GM18870 (cell line): ENCODE results near the gene CLIP3.
"Not testable (repeated sequence)": the region's sequence is repeated elsewhere in the genome, so short reads cannot be mapped to it uniquely, and the experiment has no call there.

ENCODE experiments used
- ATAC-seq: cut with Tn5 transposase; IDR thresholded peaks from one replicate; pipeline ENCODE4 v1.9.1; 2021; ENCODE audit warnings: moderate library complexity; ENCODE audit not compliant: unreplicated experiment

Gene CLIP3

DNA sequence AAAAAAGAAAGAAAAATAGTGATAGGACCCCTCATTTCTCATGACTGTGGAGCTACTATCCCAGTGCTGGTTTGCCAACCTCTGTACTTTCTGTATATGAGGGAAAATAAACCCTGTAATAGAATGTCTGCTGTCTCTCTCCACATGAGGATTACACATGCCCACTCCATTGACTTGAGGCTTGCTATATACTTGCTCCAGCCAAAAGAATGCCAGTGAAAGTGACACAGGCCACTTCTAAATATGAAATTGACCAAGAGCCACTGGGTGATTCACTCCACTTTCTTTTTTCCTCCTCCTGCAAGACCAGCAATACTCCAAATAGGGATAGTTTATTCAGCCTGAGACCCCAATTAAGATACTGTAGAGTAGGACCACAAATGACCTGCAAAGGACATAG, 15.2 kb upstream of the CLIP3 start:
- ATAC-seq = no peak

DNA sequence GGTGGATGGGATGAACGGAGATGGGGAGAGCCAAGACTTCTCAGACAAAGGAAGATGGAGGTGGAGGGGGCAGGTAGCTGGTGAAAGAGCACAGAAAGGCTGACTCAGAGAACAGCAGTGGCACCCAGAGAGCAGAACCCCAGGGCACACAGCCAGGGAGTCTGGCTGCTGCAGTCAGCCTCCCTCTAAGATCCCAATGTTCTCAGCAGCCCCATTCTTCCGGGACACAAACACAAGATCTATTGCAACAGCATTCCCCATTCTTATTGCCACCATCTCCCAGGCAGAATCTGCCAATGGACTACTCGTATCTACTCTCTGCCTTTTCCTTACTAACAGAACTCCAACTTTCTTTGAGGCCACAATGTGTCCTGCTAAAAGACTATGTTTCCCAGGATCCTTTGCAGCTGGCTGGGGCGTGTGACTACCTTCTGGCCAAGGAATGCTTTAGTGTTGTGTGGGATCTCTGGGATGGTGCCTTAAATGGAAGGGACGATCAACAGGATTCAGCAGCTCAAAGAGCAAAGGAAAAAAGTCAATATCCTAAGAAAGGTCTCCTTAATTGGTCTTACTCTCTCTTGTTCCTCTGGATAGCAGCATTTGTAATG, 13.9 kb upstream of the CLIP3 start:
- ATAC-seq = no peak

DNA sequence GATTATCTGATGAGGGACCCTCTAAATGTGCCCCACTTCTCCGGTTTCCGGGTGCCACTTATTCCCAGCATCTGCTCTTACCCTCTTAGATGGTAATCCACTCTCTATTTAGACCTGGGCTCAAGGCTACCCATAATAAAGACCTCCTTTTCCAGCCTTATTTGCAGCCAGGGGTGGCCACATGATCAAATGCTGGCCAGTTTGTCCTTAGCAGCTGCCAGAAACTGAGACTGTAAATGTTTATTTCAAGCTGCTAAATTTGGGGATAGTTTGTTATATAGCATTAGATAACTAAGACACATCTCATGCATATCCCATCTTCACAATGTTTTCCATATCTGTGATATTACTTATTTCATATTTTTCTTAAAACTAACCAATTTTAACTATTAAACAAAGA, 11.3 kb upstream of the CLIP3 start:
- no peak for ATAC-seq

DNA sequence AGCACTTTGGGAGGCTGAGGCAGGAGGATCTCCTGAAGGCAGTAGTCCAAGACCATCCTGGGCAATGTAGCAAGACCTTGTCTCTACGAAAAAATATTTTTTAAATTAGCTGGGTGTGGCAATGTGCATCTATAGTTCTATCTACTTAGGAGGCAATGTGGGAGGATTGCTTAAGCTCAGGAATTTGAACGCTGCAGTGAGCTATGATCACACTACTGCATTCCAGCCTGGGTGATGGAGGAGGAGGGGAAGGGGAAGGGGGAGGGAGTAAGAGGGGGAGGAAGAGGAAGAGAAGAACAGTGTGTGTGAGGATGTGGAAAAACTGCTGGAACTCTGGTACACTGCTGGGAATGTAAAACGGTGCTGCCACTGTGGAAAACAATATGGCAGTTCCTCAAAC, 9.2 kb upstream of the CLIP3 start:
- no peak for ATAC-seq

DNA sequence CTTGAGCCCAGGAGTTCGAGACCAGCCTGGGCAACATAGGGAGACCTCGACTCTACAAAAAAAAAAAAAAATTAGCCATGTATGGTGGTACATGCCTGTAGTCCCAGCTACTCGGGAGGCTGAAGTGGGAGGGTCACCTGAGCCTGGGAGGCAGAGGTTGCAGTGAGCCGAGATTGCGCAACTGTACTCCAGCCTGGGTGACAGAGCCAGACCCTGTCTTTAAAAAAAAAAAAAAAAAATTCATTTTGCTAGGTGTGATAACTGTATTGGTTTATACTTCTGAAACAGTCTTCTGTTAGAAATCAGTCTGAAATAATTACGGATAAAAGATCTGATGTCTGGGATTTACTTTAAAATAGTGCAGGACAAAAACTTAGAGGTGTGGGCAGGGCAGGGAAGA, 8.4 kb upstream of the CLIP3 start:
- not testable (repeated sequence) for ATAC-seq

DNA sequence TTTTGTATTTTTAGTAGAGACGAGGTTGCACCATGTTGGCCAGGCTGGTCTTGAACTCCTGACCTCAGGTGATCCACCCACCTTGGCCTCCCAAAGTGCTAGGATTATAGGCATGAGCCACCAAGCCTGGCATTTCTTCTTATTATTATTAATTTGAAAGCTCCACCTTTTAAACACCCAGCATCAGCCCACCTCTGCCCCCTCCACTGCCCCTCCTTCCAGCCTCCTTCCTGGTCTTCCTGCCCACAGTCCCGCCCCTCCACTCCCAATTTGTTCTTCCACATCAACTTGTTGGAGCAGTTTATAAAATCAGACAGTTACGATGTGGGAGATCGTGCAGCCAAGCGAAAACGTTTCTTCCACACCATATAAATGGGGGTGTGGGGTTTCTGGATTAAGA, 7.8 kb upstream of the CLIP3 start:
- no peak for ATAC-seq

DNA sequence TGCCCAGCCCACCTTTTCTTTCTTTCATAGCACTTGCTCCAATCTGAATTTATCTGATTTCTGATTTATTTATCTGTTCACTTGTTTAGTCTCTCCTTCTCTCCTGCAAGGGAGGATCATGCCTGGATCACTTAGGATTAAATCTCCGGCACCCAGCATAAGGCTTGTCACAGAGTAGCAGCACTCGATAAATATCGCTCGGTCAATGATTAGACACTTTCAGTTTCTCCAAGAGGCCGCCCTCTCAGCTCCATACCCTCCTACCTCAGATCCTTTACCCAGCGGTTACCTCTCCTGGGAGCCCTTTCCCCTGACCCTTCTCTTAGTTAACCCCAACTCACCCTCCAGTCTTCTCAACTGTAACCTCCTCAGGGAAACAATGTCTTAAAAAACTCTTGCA, 1.4 kb downstream of the CLIP3 start:
- ATAC-seq = no peak

DNA sequence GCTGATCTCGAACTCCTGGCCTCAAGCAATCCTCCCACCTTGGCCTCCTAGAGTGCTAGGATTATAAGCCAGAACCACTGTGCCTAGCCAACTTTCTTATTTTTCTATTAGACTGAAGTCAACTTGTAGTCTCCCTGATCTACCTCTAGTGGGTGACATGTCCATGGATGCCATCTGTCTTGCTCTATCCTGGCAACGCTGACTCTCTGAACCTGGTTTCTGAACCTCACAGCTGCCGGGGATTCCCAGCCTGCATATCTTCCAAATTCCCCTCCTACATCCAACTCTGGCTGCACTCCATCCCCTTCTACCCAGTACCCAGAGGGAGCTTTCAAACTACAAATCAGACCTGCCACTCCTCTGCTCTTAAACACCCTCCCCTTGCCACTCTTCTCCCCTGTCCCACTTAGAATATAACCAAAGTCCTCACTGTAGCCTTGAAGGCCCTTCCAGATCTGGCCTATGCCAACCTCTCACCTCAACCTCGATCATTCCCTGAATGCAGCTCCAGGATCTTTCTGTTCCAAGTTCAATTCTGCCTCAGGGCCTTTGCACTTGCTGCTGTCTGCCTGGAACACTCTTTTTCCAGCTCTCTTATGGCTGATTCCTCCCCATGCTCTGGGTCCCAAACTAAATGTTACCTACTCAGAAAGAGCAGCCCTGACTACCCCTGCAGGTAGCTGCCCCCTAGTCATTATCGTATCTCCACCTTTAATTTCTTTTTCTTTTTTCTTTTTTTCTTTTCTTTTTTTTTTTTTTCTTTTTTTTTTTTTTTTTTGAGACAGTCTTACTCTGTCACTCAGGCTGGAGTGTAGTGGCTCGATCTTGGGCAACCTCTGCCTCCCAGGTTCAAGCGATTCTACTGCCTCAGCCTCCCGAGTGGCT, 2.2 kb downstream of the CLIP3 start:
- ATAC-seq = no peak

DNA sequence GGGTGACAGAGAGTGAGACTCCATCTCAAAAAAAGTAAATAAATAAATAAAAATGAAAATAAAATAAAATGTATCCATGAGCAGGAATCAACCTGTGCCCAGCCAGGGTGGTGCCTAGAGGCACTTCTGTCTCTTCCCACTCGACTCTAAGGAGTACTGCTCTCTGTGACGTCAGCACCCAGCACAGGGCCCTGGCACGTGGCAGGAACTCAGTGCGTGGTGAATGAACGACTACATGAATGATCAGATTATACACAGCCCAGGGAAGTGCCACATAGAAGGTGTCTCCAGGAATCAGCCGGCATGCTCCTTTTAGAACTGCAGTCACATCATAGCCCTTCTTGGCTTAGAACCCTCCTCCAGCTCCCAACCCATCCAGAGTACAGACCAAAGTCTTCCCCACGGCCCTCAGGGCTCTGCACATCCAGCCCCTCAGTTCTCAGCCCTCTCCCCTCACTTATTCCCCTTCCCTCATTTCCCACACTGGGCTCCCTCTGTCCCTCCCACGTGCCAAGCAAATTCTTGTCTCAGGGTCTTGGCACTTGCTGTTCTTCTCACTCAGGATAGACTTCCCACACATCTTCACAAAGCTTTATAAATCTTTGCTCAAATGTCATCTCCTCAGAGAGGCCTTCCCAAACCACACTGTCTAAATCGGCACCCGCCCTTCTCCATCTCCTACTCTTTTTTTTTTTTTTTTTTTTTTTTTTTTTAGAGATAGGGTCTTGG, 4.2 kb downstream of the CLIP3 start:
- no peak for ATAC-seq

DNA sequence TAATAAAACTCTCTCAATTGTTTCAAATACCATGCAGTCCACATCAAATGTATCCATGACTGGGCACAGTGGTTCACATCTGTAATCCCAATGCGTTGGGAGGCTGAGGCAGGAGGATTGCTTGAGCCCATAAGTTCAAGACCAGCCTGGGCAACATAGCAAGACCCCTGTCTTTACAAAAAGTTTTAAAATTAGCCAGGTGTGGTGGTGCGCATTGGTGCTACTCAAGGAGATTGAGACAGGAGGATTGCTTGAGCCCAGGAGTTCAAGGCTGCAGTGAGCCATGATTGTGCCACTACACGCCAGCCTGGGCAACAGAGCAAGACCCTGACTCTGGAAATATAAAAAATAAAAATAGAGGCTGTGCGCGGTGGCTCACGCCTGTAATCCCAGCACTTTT, 5.0 kb downstream of the CLIP3 start:
- ATAC-seq = no peak

DNA sequence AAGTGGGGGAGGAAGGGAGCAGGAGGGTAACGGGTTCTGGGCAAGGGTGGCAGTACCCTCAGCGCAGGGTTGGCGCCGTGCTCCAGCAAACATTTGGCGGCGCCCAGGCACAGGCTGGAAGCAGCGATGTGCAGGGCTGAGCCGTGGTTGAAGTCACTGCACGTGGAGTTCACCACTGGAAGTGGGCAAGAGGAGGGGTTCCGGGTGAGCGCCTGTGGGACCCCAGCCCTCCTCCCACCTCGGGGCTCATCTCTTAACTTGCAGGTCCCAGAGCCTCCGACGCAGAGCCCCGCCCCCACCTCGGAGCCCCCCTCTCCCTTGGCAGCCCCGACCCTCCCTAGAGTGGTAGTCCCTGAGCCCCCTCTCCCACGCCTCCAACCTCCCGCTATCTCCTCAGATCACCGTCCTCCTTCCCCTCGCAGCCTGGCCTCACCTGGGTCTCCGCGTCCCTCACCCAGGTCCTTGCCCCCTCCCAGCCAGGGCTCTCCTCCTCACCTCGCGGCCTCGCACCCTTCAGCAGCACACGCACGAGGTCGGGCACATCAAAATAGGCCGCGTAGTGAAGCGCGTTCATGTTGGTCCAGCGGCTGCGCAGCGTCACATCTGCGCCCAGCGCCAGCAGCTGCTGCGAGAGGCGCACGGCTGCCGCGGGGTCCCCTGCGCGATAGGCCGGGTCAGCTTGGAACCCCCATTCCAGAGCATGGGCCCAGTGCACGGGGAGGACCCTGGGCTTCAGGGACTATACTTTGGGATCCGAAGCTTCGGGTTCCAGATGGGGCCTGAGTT, 6.4 kb downstream of the CLIP3 start:
- ATAC-seq = no peak

DNA sequence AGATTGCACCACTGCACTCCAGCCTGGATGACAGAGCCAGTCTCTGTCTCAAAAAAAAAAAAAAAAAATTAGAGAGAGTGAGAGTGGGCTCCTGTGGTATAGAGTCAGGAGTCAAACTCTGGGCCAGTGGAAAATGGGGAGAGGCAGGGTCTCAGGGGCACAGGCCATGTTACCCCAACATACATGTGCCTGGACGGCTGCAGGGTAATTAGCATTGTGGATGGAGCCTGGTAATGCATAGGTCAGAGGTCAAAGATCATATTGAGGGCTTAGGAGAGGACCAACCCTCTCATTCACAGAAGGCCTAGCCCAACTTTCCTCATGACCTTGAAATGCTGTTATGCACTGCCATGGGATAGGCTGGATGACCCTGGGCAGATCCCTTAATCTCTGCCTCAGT, 7.1 kb downstream of the CLIP3 start:
- no peak for ATAC-seq

DNA sequence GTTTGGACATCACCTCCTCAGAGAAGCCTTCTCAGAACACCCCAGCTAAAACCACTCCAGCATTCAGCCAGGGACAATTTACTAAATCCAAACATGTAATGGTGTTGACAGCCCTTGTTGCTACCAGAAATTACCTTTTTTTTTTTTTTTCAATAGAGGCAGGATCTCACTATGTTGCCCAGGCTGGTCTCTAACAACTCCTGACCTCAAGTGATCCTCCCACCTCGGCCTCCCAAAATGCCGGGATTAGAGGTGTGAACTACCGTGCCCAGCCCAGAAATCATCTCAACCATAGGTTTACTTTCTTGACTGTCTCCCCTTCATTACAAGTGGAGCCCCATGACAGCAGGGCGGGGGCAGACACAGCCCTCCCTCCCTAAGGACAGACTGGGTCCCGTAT, 9.2 kb downstream of the CLIP3 start:
- no peak for ATAC-seq

DNA sequence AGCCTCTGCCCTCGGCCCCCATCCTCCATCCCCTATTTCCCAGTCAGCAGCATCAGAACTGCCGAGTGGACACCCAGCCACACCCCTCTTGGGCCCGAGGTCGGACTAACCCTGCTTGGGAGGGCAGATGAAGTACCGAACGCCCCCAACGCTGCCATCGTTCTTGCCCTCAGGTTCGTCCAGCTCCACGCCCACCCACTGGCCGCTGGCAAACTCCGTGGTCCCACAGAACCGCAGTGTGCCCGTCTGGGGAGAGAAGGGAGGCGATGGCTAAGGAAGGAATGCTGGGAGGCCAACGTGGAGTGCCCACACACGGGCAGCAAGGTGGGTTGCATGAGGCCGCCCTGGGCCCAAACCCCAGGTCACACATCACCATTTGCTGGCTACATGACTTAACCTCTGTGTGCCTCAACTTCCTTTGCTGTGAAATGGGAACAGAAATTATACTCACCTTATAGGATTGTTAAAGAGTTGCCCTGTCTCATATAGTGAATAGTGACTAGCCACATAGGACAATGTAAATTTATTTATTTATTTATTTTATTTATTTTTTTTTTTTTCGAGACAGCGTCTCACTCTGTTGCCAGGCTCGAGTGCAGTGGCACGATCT, 13.5 kb downstream of the CLIP3 start:
- no peak for ATAC-seq

DNA sequence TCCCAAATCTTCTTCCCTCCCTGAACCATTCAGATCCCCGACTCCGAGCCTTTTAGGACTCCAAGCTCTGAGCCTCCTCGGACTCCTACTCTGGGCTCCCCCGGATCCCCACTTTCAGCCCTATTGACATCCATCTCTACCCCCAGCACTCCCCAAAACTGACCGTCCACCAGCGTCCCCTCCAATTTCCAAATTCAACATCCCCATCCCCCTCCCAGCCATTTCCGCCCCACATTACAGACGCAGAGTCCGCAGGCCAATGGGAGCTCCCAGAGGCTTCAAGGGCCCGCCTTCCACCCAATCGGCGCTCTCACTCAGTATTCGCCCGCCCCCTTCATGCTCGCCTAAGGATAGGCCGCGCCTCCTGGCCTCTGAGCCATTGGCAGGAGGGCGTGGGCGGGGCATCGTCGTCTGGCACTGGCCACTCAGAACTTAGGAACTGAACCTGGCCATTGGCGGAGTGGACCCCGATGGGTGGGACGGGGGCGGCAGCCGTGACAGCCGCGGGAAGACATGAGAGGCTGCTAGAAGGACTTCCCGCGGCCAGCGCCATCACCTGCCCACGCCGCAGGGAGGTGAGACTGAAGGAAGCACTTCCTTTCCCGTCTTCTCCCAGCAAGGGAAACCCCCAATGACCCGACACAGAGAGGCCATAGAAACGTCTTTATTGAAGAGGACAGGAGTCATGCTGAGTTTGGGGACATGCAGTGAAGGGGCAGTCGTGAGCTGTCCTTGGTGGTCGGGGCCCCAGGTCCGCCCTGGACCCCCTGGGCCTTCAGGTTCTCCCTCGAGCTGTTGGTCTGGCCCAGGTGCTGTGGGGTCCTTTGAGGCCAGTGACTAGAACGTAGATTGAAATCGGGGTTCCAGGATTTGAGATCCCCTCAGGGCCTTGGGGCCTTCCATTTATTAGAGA, 18.4 kb downstream of the CLIP3 start, which contains the start of gene ALKBH6:
Gene ALKBH6 (minus strand): TSS at position 202 of the 913 bp plus-strand sequence. CDS start 816 bp downstream, outside the sequence.
- peak; percentile 89 for ATAC-seq

DNA sequence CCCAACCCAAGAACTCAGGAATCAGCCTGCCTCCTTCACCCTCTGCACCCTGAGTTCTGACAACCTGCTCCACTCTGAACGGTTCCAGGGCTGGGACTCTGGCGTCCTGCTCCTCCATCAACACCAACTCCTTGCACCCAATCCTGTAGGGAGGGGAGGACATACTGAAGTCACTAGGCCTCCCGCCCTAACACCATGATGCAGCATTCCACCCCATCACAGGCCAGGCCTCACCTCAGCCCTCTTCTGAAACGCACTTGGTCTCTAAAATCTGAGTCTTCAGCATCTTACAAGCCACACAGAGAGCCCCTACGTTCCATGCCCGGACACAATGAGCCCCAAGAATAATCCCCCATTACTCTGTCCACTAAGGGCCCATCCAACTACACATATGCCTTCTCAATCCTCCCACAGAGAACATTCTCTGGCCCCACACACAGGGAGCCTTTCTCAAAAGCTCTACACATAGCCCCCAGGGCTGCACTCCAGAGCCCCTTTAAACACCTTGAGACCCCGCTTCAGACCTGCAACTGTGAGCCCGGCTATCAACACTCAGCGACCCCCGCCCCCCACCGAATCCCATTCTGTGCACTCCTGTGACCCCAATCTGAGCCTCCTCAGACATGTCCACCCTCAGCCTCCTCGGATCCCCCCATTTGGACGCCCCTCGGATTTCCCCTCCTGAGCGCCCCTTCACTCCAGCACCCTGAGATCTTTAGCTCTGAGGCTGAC, 19.2 kb downstream of the CLIP3 start:
- ATAC-seq = no peak

DNA sequence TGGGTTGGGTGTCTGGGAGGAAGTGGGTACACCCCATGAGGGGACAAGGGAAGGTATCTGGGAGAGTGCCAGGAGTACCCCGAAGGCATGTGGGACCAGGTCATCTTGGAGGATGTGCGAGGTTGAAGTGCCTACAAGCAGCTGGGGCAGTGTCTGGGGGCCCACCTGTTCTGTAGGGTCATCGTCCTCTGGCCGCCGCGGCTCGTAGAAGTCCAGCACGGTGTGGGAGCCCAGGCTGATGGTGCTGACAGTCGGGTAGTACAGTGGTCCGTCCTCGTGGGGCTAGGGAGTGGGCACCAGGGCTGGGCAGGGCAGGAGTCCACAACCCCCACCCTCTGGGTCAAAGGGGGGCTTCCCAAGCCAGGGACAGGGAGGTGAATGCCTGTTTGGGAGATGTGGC, 22.3 kb downstream of the CLIP3 start:
- no peak for ATAC-seq

DNA sequence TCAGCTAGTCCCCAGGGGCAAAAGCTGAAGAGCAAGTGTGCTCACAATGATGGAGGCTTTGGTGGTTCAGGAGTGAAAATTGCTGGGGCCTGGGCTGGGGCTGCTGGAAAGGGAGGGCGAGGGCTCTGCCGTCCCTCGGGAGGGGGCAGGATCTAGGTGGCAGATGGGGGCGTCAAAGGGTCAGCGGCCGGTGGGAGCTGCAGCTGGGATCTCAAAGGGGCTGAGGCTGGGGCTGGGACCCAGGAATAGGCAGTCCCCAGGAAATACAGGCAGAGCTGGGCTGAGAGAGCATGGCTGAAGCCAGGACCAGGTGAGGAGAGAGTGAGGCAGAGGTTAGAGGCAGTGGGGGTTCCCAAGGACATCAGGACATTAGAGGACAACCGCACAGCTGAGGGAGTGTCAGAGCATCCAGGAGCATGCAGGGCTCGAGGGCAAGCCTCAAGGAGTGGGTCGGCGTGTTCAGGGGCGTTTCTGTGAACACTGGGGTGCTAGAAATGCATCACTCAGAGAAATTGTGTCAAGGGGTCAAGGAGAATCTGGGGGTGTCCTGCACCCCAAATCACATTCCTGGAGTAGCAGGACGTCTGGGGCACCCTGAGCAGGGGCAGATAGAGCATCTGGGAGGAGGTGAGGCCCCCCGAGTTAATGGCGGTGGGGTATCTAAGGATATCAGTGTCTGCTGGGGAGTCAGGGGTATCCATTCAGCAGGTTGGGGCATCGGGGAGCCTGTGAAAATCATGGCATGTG, 22.9 kb downstream of the CLIP3 start:
- no peak for ATAC-seq
